Measurements from ENCODE around the gene TTC3. TPM values are rescaled to one million over a fixed set of nuclear protein-coding genes. Genes with fewer than 3 reads are reported as not detected.

The TTC3 gene
- total and polyA plus RNA-seq, 2 of the 13 experiments (the other 11 are each of a cell fraction or from before 2014, with no cell fraction given), result 55.7 to 108 TPM

GRCh38 chr21:37072988-37073416, at the start of gene TTC3, which contains the start of gene PIGP (continued):
- TF ChIP-seq HIC2 (CRISPR knock-in tag; IDR thresholded peaks at IDR 0.05; ENCODE audit: low read depth) (no peak), CBX1 (IDR thresholded peaks at IDR 0.05; ENCODE audit: low read depth) (peak; percentile 11), TBP (CRISPR knock-in tag; IDR thresholded peaks at IDR 0.05) (0 out of 2 replicates have a peak, but pooled peaks have one; percentile 45), ZNF12 (CRISPR knock-in tag; IDR thresholded peaks at IDR 0.05) (no peak), TFDP2 (CRISPR knock-in tag; IDR thresholded peaks at IDR 0.05) (peak; percentile 76; the same call in 1 of the 2 replicates), ZNF513 (CRISPR knock-in tag; conservative IDR thresholded peaks at IDR 0.05) (0 out of 2 replicates have a peak, but pooled peaks have one; percentile 58), CCAR2 (optimal IDR thresholded peaks at IDR 0.05; ENCODE audit: low read depth, low read length) (no peak), PAXIP1 (CRISPR knock-in tag; conservative IDR thresholded peaks at IDR 0.05) (peak; percentile 48), ATF2 (CRISPR knock-in tag; IDR thresholded peaks at IDR 0.05) (0 out of 2 replicates have a peak, but pooled peaks have one; percentile 15), ZNF770 (CRISPR knock-in tag; IDR thresholded peaks at IDR 0.05) (0 out of 2 replicates have a peak, but pooled peaks have one; percentile 38), CERS6 (CRISPR knock-in tag; IDR thresholded peaks at IDR 0.05) (no peak), ZNF564 (CRISPR knock-in tag; IDR thresholded peaks at IDR 0.05) (no peak; the same call in 1 of the 2 replicates)

Measured in HepG2 (cell line).